Posterior vena cava (tissue), 2 donors: ENCODE data around the gene RIPOR1. TPM values are rescaled to one million over a fixed set of nuclear protein-coding genes. Genes with fewer than 3 reads are reported as not detected.
"Not testable (repeated sequence)": the region's sequence is repeated elsewhere in the genome, so short reads cannot be mapped to it uniquely, and the experiment has no call there.

Source experiments
- DNase-seq: peaks from one replicate; pipeline ENCODE4 v3.0.0-alpha.2; 2020; ENCODE audit warnings: low spot score
- intact Hi-C, 2 donors: fragments of 100-400 bp; cut with DNase I; formaldehyde crosslinking; loops; one replicate each; pipeline versions ENCODE4 v1.14.1 to v1.14.2; 2022 to 2023
- long read RNA-seq, 2 donors: library from polyadenylated mRNA; unstranded; transcript quantifications; one replicate each; pipeline ENCODE4 v2.0.0, GENCODE V29; 2020 to 2021
- total RNA-seq, 2 donors: library from RNA; stranded (reverse); fragmentation: NEBNext Ultra II Directional; extraction: Animal tissue kit (Norgen Biotek cat#: 25700); gene quantifications; one replicate each; pipeline ENCODE4 v1.2.1, GENCODE V29; 2021
- donor health status: DM: yes; HTN: yes; CAD: no.
- donor health status: DM: yes; HTN: yes; CAD: no.

RIPOR1 gene, protein sequence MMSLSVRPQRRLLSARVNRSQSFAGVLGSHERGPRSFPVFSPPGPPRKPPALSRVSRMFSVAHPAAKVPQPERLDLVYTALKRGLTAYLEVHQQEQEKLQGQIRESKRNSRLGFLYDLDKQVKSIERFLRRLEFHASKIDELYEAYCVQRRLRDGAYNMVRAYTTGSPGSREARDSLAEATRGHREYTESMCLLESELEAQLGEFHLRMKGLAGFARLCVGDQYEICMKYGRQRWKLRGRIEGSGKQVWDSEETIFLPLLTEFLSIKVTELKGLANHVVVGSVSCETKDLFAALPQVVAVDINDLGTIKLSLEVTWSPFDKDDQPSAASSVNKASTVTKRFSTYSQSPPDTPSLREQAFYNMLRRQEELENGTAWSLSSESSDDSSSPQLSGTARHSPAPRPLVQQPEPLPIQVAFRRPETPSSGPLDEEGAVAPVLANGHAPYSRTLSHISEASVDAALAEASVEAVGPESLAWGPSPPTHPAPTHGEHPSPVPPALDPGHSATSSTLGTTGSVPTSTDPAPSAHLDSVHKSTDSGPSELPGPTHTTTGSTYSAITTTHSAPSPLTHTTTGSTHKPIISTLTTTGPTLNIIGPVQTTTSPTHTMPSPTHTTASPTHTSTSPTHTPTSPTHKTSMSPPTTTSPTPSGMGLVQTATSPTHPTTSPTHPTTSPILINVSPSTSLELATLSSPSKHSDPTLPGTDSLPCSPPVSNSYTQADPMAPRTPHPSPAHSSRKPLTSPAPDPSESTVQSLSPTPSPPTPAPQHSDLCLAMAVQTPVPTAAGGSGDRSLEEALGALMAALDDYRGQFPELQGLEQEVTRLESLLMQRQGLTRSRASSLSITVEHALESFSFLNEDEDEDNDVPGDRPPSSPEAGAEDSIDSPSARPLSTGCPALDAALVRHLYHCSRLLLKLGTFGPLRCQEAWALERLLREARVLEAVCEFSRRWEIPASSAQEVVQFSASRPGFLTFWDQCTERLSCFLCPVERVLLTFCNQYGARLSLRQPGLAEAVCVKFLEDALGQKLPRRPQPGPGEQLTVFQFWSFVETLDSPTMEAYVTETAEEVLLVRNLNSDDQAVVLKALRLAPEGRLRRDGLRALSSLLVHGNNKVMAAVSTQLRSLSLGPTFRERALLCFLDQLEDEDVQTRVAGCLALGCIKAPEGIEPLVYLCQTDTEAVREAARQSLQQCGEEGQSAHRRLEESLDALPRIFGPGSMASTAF
- total RNA-seq = 100 to 1,000 TPM in 1 of 2 donors, 10 to 100 TPM in 1; 92.5 to 123 TPM
- long read RNA-seq, donor 1, full-length matches to known transcripts = 1 of 22 reads
- long read RNA-seq, donor 1, partial matches to known transcripts = 15 of 22 reads
- long read RNA-seq, donor 1, other reads (novel, unspliced or antisense) = 6 of 22 reads
- long read RNA-seq, donor 2, partial matches to known transcripts = 91 of 103 reads
- long read RNA-seq, donor 2, other reads (novel, unspliced or antisense) = 12 of 103 reads

DNA sequence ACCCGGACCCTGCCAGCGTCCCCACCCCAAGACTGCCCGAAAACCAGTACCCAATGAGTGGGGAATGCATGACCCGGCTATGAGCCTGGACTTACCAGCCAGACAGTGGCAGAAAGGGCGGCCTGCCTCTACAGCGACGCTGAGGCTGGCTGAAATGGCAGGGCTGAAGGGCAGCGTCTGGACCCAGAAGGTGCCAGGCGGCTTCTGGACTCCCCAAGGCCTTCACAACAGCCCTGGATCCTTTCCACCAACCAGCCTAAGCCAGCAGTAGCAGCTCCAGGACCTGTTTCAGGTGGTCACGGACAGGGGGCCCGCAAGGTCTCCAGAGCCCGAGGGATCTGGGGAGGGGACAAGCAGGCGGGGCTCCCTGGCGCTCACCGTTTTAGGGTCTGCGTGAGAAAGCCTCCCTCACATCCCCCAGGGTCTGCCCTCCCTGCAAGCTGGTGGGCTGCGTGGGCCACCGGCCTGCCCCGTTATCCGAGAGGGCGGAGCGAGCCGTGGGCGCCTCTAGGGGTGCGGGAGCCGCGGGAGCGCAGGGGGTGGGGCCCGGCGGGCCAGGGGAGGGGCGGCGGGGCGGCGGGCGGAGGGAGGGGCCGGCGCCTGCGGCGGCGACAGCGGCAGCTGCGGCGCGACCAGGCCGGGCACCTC, at the start of gene RIPOR1:
Gene RIPOR1 (plus strand): TSS at position 608 of the 648 bp plus-strand sequence. CDS start 9,618 bp downstream, outside the sequence.
- intact Hi-C loops = no loop called here
- no peak for DNase-seq

DNA sequence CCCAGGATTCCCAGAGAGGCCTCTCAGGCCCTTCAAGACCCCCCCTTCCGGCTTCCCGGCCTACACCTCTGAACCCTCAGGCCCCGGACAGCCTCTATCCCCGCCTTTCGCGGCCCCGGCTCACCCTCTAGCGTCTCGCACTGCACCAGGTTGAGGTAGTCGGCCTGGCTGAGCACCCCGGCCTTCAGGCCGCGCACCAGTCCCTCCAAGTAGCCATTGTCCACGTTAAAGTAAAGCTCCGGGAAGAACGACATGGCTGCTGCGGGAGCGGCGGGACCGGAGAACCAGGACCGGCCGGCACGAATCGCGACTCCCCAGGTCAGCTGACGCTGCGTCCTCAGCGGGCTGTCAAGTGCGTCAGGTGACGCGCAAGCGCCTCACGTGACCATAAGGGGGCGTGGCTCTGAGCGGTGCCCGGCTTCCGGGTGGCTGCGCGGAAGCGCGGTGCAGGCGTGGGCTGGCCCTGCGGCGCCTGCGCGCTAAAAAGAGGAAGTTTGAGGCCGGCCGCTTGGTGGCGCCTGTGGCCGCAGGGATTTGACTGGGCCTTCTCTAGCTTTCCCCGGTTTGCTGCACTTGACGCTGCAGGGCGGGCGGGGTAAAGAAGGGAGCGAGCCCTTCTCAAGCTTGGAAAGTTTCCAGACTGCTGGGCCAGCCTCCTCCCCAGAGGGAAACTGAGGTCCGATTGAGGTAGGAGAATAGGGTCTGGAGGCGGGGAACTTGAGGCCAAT, 47.6 kb upstream of the RIPOR1 start, which contains the start of gene ATP6V0D1:
Gene ATP6V0D1 (minus strand): TSS at position 325 of the 728 bp plus-strand sequence. CDS start 71 bp downstream, at position 254.
- peak; percentile 100 for DNase-seq
- intact Hi-C loops = no loop called here

DNA sequence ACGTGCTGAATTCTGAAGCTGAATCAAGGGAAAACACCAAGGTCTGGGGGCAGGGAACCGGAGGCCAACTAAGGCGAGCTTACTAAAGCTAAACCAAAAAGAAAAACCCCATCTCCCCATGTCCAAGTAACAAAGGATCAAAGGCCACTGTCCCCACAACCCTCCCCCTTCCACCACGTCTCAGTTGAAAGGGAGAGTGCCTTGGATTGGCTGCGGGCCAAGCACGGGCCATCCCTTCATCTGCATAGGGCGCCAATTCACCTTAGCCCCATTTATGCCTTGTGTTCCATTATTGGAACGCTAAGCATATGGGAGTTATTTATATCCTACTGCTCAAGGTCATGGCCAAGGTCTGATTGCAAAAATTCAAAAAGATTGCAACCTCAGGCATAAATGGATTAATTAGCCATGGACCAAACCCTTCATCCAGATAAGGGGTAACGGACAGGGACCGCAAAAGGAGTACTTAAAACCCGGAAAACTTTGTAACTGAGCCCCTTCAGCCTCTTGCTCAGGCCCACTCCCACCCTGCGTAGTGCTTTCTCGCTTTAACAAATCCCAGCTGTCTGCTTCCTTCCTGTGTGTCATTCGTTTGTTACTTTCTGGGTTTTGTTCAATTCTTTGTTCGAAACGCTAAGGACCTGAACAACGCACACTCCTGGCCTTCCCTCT, 46.9 kb upstream of the RIPOR1 start:
- no peak for DNase-seq
- intact Hi-C loops = no loop called here

DNA sequence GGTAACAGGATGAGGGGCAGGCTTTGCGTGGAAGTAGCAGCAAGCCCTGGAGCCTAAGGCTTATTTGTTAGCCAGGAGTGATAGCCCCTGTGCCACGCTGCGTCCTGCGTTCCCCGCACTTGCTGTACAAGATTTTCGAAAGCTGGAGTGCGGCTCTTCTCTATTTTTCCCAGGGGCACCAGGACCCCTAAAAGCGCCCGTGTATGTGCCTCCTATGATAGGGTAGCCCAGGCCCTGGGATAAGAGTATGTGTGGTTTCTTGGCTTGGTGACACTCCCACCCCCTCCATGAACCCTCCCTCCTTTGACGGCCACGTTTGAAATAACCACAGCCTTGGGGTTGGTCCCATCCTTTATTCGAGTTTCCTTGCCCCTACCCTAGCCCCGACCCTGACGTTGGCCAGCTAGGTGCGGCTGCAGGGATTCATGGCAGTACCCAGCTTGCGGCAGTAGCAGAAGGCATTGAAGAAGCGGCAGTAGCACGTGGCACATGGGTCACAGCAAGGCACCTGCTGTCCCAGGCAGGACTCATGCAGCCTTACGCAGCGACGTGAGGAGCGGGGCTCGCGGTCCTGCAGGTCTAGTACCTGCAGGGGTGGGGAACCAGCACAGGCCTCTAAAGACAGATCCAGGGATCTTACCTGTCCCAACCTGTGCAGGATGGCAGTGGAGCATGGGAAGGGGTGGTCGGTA, 46.2 kb upstream of the RIPOR1 start:
- intact Hi-C loops = no loop called here

DNA sequence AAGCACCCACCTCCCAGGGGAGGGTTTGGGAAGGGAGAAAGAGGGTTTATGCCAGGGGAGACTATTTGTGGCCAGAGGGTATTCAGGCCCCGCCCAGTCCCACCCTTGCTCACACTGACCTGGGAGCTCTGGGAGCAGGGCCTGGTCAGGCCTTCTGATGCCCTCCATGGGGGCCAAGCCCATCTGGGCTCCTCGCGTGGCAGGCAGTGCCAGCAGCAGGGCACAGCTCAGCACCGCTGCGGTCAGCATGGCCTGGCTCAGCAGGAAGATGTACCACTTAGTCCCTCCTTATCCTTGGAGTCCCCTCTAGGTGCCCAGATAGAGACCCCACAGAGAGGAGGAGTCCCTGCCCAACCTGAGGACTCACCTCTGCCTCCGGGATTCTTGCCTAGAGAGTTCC, 45.5 kb upstream of the RIPOR1 start, which contains the start of gene AGRP:
Gene AGRP (minus strand): TSS at position 398 of the 400 bp plus-strand sequence. CDS start 149 bp downstream, at position 249.
- DNase-seq = no peak
- intact Hi-C loops = no loop called here

More for the DNA sequence above, 46.2 kb upstream of the RIPOR1 start:
- DNase-seq = no peak

DNA sequence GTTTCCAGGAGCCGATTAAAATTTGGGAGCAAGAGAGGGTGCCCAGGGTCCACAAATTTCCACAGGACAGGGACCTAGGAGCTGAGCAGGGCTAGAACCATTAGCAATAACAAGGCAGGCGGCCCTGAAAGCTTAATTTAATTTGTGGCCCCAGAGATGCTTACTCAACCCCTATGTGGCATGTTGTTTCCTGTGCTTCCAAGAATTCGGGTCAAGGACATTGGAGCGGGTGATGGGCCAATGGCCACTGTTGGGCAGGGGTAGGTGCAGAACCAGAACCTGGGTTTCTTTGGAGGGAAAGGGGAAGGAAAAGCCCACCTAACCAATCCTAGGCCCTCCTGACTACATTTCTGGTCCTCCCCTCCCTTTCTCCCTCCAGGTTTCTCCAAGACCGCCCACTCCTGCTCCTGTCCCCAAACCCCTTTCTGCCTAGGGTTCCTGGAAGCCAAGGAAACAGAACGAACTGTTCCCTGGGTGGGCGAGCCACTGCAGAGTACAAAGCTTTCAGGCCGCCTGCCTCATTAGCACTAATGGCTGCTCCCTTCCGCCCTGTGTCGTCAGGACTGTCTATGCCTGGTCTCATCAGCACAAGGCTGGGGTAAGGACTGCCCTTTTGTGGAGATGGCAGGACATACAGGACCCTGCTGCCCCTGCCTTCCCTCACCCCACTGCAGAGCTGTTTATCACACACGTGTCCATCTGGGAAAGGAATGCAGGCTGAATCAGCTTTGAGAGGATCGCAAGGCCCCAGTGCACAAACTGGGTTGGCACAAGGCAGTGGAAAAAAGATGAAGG, 44.7 kb upstream of the RIPOR1 start:
- DNase-seq = no peak
- intact Hi-C loops = no loop called here

DNA sequence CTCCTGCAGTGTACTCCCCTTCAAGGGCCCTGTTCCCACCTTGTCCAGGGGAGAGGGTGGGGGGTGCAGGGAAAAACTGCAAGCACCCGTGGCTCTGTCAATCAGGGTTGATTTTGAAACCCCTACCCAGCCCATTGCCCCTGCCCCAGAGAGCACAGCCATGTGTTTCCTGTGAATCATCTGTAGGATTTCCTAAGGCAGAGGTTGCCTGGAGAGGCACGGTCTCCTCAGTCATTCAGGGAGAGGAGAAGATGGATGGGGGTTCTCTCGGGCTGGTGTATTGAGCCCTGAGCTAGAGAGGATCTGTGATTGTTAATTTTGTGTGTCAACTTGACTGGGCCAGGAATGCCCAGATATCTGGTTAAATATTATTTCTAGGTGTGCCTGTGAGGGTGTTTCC, 41.8 kb upstream of the RIPOR1 start:
- intact Hi-C loops = no loop called here
- DNase-seq = no peak

DNA sequence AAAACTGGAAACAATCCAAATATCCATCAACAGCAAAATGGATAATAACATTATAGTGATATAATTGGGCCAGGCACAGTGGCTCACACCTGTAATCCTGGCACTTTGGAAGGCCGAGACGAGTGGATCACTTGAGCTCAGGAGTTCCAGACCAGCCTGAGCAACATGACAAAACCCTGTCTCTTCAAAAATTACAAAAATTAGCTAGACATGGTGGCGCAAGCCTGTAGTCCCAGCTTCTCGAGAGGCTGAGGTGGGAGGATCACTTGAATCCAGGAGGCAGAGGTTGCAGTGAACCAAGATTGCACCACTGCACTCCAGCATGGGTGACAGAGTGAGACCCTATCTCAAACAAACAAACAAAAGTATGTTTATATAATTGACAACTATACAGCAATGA, 41.1 kb upstream of the RIPOR1 start:
- DNase-seq, intact Hi-C loops: not testable (repeated sequence)

DNA sequence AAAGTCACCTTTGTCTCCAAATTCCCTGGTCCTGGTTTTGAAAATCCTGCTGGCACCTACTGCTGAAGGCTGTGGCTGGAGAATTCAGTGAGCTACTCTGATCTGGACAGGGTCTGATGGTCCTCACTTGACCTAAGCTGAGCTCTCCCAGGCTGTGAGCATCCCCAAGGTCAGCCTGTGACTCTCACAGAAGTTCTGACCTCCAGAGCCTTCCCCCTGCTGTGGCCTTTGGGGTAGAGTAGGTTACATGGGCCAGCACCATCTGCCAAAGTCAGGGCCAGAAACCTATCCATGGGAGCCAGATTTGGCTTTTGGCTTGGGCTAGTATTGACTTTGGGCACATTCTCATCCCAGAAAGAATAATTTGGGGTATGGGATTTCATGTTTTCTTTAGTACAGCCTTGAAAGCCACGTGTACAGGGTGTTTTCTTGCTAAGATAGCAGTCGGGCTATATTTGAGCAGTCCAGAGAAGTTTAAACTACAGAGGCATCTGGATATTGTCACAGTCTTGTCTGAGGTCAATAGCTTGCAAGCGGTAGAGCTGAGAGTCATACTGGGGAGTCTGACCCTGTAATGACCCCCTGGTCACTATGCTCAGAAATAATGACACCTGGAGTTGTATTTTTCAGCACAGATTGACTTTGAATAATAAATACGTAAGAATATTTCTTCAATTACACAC, 39.1 kb upstream of the RIPOR1 start:
- intact Hi-C loops = no loop called here
- DNase-seq = no peak

DNA sequence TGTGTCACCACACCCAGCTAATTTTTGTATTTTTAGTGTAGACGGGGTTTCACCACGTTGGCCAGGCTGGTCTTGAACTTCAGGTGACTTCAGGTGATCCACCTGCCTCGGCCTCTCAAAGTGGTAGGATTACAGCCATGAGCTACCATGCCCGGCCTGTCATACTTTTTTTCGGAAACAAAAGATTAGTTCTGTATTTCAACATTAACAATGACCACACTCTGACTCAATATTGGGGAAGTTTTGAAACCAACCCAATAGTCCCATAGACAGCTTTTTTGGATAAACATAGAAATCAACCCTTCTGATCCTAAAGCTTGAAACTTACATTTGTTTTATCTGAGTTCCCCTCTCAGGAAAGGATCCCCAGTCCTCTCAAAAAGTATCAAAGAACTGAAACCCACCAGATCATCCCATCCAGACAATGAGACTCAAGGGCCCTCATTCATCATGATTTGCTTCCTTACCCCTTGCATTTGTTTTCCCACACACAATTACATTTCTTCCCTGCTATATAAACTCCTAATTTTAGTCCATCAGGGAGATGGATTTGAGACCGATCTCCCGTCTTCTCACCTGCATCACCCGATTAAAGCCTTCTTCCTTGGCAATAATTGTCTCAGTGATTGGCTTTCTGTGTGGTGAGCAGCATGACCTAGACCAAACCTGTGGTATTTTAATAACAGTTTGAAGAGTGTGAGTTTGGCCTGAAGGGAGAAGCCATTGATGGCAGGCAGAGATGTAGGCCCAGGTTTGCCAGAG, 38.1 kb upstream of the RIPOR1 start:
- intact Hi-C loops = no loop called here

DNA sequence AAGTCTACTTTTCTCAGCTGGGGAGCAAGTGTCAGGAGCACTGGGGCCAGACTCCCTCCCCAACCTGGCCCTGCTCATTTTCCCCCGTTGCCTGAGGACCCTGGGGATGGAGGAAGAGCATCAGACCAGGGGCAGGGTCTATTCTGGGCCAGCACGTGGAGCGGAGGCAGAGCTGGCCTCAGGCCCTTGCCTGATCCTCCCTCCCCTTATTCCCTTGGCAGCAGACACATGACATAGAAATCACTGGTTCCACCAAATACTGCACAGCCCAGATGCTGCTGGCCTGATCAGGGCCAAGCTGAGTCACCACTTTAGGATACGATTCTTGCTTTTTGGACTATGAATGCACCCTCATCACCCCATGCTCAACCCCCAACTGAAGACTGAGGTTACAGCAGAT, 29.5 kb upstream of the RIPOR1 start:
- intact Hi-C loops = no loop called here
- DNase-seq = no peak

More for the DNA sequence above, 38.1 kb upstream of the RIPOR1 start:
- no peak for DNase-seq

DNA sequence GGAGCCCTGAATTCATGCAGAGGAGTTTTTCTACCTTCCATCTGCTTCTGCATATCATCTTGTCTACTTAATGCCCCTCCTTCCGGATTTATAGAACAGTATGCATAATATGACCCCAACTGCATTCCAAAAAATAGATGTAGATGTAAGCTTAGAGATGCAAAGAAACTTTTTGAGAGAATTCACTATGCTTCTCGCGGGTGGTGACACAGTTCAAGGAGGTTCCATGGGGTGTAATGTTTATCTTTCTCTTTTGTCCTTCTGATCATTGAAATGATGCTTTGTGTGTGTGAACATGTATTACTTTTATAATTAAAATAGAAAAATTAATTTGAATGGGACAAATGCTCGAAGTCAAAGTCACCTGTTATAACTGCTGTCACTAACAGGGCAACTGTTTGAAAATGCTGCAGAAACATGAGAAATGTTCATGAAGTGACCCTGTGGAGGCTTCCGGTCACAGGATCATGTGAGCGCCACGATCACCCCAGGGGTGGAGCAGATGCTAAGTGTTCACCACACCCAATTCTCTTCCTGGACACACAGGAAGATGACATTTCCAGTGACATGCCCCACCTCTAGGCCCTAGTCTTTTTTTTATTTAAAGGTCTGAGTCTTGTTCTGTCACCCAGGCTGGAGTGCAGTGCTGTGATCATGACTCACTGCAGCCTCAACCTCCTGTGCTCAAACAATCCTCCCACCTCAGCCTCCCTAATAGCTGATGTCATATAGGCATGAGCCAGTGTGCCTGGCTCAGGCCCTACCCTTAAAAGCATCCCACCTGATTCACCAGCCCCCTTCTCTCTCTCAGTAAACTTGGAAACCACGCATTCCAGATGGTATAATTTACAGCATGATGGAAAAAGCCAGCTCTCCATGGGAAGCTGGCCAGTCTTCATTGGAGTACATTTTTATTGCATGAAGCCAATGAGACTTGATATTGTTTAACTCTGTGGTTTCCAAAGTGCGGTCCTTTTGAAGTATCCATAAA, 24.3 kb upstream of the RIPOR1 start:
- DNase-seq = peak; percentile 89
- intact Hi-C loops = no loop called here

DNA sequence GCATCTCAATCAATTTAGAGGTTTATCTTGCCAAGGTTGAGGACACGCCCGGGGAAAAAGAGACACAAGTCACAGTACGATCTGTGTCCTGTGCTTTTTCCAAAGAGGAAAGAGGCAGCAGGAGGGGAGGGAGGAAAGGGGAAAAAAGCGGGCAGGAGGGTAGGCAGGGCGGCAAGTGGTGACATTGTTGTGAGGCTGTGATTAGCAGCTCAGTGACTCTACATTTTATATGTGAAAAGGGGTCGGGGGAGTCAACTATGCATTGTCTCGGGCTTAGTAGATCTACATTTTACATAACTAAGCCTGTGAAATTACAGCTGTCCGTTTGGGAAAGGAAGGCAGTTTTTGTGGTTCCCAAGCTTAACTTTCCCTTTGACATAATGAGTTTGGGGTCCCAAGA, 22.2 kb upstream of the RIPOR1 start:
- intact Hi-C loops = no loop called here
- no peak for DNase-seq
